Activated naive CD4-positive, alpha-beta T cell treated with anti-CD3 and anti-CD28 coated beads, Interleukin-2, amount 50 U/mL, for 72 hours (primary cell): ENCODE data around the gene DES. TPM values are rescaled to one million over a fixed set of nuclear protein-coding genes. Genes with fewer than 3 reads are reported as not detected.
A peak's percentile ranks its signal among the peaks of the same experiment; 100 is the strongest.

Source experiments
- ATAC-seq, 2 donors: fragments of 150-1000 bp; cut with Tn5 transposase; 2 replicates each; pipeline ENCODE4 v1.10.0; 2021; ENCODE audit warnings: mild to moderate bottlenecking in 2 of 2, moderate library complexity in 2 of 2
- DNase-seq, 2 donors: peaks; one replicate each; pipeline ENCODE4 v3.0.0; 2021 to 2022; ENCODE audit warnings: low spot score in 2 of 2
- H3K27ac Mint-ChIP-seq, 2 donors: one replicate each; pipeline ENCODE4 v1.8.0; 2022; ENCODE audit warnings: mild to moderate bottlenecking in 2 of 2, mixed read lengths in 2 of 2
- H3K36me3 Mint-ChIP-seq, 2 donors: one replicate each; pipeline ENCODE4 v1.8.0; 2022; ENCODE audit warnings: mixed read lengths in 2 of 2
- H3K9me3 Mint-ChIP-seq, 2 donors: one replicate each; pipeline ENCODE4 v1.8.0; 2022; ENCODE audit warnings: mixed read lengths in 2 of 2
- total RNA-seq, 2 donors: library from RNA; stranded (reverse); gene quantifications; one replicate each; pipeline ENCODE4 v1.2.3, GENCODE V29; 2022

The DES gene
- total RNA-seq, 2 donors from 2014 or later, result not detected

- Mint-ChIP-seq H3K9me3 (no peaks in the 10 kb centered on the region), H3K27ac (no peak overlapping the region), H3K36me3 (no peaks in the 10 kb centered on the region)
- ATAC-seq, result no peak
- no peak for DNase-seq
These were observed 35.8 kb downstream of the DES start for GRCh38 chr2:219453671-219454590.

- DNase-seq, result no peak
- ATAC-seq, result no peak
These were observed 37.4 kb downstream of the DES start for GRCh38 chr2:219455581-219455980.

GRCh38 chr2:219457784-219458369 lies 39.7 kb downstream of the DES start:
- Mint-ChIP-seq H3K27ac (no peak overlapping the region), H3K9me3 (no peaks in the 10 kb centered on the region), H3K36me3 (no peaks in the 10 kb centered on the region)
- no peak for DNase-seq
- peak; percentile 53 to 69 for ATAC-seq

More at GRCh38 chr2:219455581-219455980, 37.4 kb downstream of the DES start:
- Mint-ChIP-seq H3K9me3 (no peaks in the 10 kb centered on the region), H3K36me3 (no peaks in the 10 kb centered on the region), H3K27ac (no peak overlapping the region)

GRCh38 chr2:219458996-219459395 lies 40.8 kb downstream of the DES start:
- Mint-ChIP-seq H3K9me3 (no peaks in the 10 kb centered on the region), H3K27ac (no peak overlapping the region), H3K36me3 (no peaks in the 10 kb centered on the region)

GRCh38 chr2:219459460-219460311 lies 41.5 kb downstream of the DES start:
- H3K27ac Mint-ChIP-seq, result no peak overlapping the region
- ATAC-seq, result peak; percentile 57 to 68
- H3K36me3 Mint-ChIP-seq, result no peaks in the 10 kb centered on the region
- H3K9me3 Mint-ChIP-seq, result no peaks in the 10 kb centered on the region
- peak in 1 of 2 donors; percentile 61 for DNase-seq

More at GRCh38 chr2:219458996-219459395, 40.8 kb downstream of the DES start:
- ATAC-seq, result no peak
- DNase-seq, result no peak

- DNase-seq (no peak), ATAC-seq (no peak)
- no peak overlapping the region for H3K27ac Mint-ChIP-seq
- H3K9me3 Mint-ChIP-seq, result no peaks in the 10 kb centered on the region
- no peaks in the 10 kb centered on the region for H3K36me3 Mint-ChIP-seq
These were observed 42.3 kb downstream of the DES start for GRCh38 chr2:219460424-219460926.

- Mint-ChIP-seq H3K36me3 (no peaks in the 10 kb centered on the region), H3K27ac (no peak overlapping the region), H3K9me3 (no peaks in the 10 kb centered on the region)
- DNase-seq (no peak), ATAC-seq (peak; percentile 42 to 60)
These were observed 42.9 kb downstream of the DES start for GRCh38 chr2:219461047-219461514.

GRCh38 chr2:219461669-219462068 lies 43.5 kb downstream of the DES start:
- ATAC-seq (no peak), DNase-seq (no peak)
- no peaks in the 10 kb centered on the region for H3K36me3 Mint-ChIP-seq
- H3K9me3 Mint-ChIP-seq, result no peaks in the 10 kb centered on the region
- H3K27ac Mint-ChIP-seq, result no peak overlapping the region

- H3K36me3 Mint-ChIP-seq, result no peaks in the 10 kb centered on the region
- no peak for ATAC-seq
- no peaks in the 10 kb centered on the region for H3K9me3 Mint-ChIP-seq
These were observed 44.2 kb downstream of the DES start for GRCh38 chr2:219462349-219462748.

GRCh38 chr2:219464286-219465032 lies 46.3 kb downstream of the DES start:
- no peak overlapping the region for H3K27ac Mint-ChIP-seq

More at GRCh38 chr2:219462349-219462748, 44.2 kb downstream of the DES start:
- H3K27ac Mint-ChIP-seq, result no peak overlapping the region
- no peak for DNase-seq

GRCh38 chr2:219465659-219466561 lies 47.7 kb downstream of the DES start:
- Mint-ChIP-seq H3K36me3 (no peaks in the 10 kb centered on the region), H3K9me3 (no peaks in the 10 kb centered on the region), H3K27ac (no peak overlapping the region)
- no peak for ATAC-seq
- DNase-seq, result no peak

More at GRCh38 chr2:219464286-219465032, 46.3 kb downstream of the DES start:
- Mint-ChIP-seq H3K9me3 (no peaks in the 10 kb centered on the region), H3K36me3 (no peaks in the 10 kb centered on the region)
- DNase-seq (no peak), ATAC-seq (no peak)

- H3K27ac Mint-ChIP-seq, result no peak overlapping the region
- ATAC-seq, result no peak
- H3K36me3 Mint-ChIP-seq, result no peaks in the 10 kb centered on the region
- no peaks in the 10 kb centered on the region for H3K9me3 Mint-ChIP-seq
- DNase-seq, result no peak
These were observed 48.9 kb downstream of the DES start for GRCh38 chr2:219466816-219467735.

GRCh38 chr2:219467736-219468075 lies 49.5 kb downstream of the DES start:
- DNase-seq, result no peak
- ATAC-seq, result no peak

GRCh38 chr2:219468410-219469185 lies 50.4 kb downstream of the DES start:
- ATAC-seq, result no peak
- Mint-ChIP-seq H3K27ac (no peak overlapping the region), H3K36me3 (no peaks in the 10 kb centered on the region), H3K9me3 (no peaks in the 10 kb centered on the region)
- no peak for DNase-seq

More at GRCh38 chr2:219467736-219468075, 49.5 kb downstream of the DES start:
- Mint-ChIP-seq H3K9me3 (no peaks in the 10 kb centered on the region), H3K27ac (no peak overlapping the region), H3K36me3 (no peaks in the 10 kb centered on the region)
